Mesendoderm (in vitro differentiated cells): ENCODE data around the gene ERBIN.
A peak's percentile ranks its signal among the peaks of the same experiment; 100 is the strongest.

ENCODE experiments used
- DNase-seq: peaks from one replicate; pipeline ENCODE4 v3.0.0; 2013
- H2AK5ac ChIP-seq: 2 replicates; pipeline ENCODE4 v1.6.1; 2013; ENCODE audit warnings: low read length, inconsistent platforms
- H2BK120ac ChIP-seq: 2 replicates; pipeline ENCODE4 v1.6.1; 2013; ENCODE audit warnings: low read depth, mild to moderate bottlenecking, low read length, moderate library complexity, mixed read lengths
- H2BK15ac ChIP-seq: replicated peaks from 2 replicates; pipeline ENCODE4 v1.6.1; 2013; ENCODE audit warnings: low read depth, mild to moderate bottlenecking, moderate library complexity
- H2BK5ac ChIP-seq: 2 replicates; pipeline ENCODE4 v1.6.1; 2013; ENCODE audit warnings: low read length, inconsistent platforms
- H3K18ac ChIP-seq: 2 replicates; pipeline ENCODE4 v1.6.1; 2013; ENCODE audit warnings: mild to moderate bottlenecking, low read length, mixed read lengths
- H3K23ac ChIP-seq: one replicate; pipeline ENCODE4 v1.6.1; 2013; ENCODE audit warnings: low read length
- H3K27ac ChIP-seq: 2 replicates; pipeline ENCODE4 v1.5.1; 2013; ENCODE audit warnings: low read depth, mild to moderate bottlenecking, inconsistent platforms, low read length, moderate library complexity
- H3K27me3 ChIP-seq: 2 replicates; pipeline ENCODE4 v1.6.1; 2013; ENCODE audit warnings: low read length, control low read depth, mild to moderate bottlenecking, inconsistent platforms; ENCODE audit not compliant: insufficient read depth, poor library complexity
- H3K36me3 ChIP-seq: 2 replicates; pipeline ENCODE4 v1.6.1; 2013; ENCODE audit warnings: low read length, inconsistent platforms; ENCODE audit not compliant: control insufficient read depth, insufficient read depth
- H3K4ac ChIP-seq: one replicate; pipeline ENCODE4 v1.6.1; 2013; ENCODE audit warnings: low read depth, mild to moderate bottlenecking, low read length, moderate library complexity
- H3K4me1 ChIP-seq: 2 replicates; pipeline ENCODE4 v1.6.1; 2013; ENCODE audit warnings: low read depth, low read length, inconsistent platforms; ENCODE audit not compliant: control insufficient read depth
- H3K4me2 ChIP-seq: 2 replicates; pipeline ENCODE4 v1.6.1; 2013; ENCODE audit warnings: low read length
- H3K4me3 ChIP-seq: 2 replicates; pipeline ENCODE4 v1.5.1; 2013; ENCODE audit warnings: mild to moderate bottlenecking, low read length
- H3K56ac ChIP-seq: one replicate; pipeline ENCODE4 v1.6.1; 2013; ENCODE audit warnings: low read length
- H3K79me1 ChIP-seq: 2 replicates; pipeline ENCODE4 v1.6.1; 2013; ENCODE audit warnings: low read length, inconsistent platforms
- H3K79me2 ChIP-seq: 2 replicates; pipeline ENCODE4 v1.6.1; 2013; ENCODE audit warnings: mild to moderate bottlenecking, low read length; ENCODE audit not compliant: control insufficient read depth, insufficient read depth
- H3K9ac ChIP-seq: 2 replicates; pipeline ENCODE4 v1.6.1; 2013; ENCODE audit warnings: low read length, inconsistent platforms
- H4K5ac ChIP-seq: one replicate; pipeline ENCODE4 v1.6.1; 2013; ENCODE audit warnings: low read length
- H4K8ac ChIP-seq: one replicate; pipeline ENCODE4 v1.6.1; 2013; ENCODE audit warnings: low read depth, mild to moderate bottlenecking, control low read depth, low read length, moderate library complexity
- WGBS: extraction: QIAGEN DNeasy Blood & Tissue Kit; methylation state at CpG from one replicate; pipeline ENCODE4 v1.1.7; 2013; ENCODE audit warnings: low lambda C conversion rate, missing lambda C conversion rate; ENCODE audit not compliant: insufficient coverage; ENCODE audit errors: extremely low coverage; 5-methylcytosine and 5-hydroxymethylcytosine counted together

ERBIN gene

DNA sequence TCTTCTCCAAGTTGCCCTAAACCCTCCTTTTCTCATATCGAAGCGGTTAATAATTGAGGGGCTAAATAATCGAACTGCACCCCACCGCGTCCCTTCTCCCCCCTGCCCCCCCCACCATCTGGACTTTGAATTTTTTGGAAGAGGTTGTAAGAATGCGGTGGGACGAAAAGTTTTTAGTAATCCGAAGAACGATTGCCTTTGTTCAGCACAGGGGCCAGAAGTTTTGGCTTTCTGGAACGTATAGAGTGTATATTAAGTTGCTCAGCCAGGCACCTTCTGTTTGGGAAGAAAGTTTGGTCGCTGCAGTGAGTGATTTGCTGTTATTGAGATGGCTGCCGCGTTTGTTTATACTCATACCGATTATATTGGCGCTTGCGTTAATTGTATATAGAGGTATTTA lies 518 bp downstream of the ERBIN start:
- Histone ChIP-seq H3K4me3 (peak overlapping the region; percentile 93), H3K9ac (peak overlapping the region; percentile 96), H3K18ac (peak overlapping the region; percentile 61), H2BK120ac (no peak overlapping the region), H3K56ac (peak overlapping the region; percentile 100), H3K79me2 (peaks cover 32% of the 10 kb centered on the region), H3K4ac (peak overlapping the region; percentile 40), H4K5ac (no peak overlapping the region), H3K27me3 (peaks cover 5% of the 10 kb centered on the region), H2BK5ac (no peak overlapping the region), H2AK5ac (no peak overlapping the region), H3K27ac (peak overlapping the region; percentile 99), H2BK15ac (no peak overlapping the region), H3K4me2 (peak overlapping the region; percentile 66), H4K8ac (no peak overlapping the region), H3K23ac (no peak overlapping the region), H3K4me1 (no peaks in the 10 kb centered on the region), H3K79me1 (no peaks in the 10 kb centered on the region), H3K36me3 (no peaks in the 10 kb centered on the region)
- no peak for DNase-seq
- no CpG with 5 or more reads among the region's 16 CpGs for WGBS

DNA sequence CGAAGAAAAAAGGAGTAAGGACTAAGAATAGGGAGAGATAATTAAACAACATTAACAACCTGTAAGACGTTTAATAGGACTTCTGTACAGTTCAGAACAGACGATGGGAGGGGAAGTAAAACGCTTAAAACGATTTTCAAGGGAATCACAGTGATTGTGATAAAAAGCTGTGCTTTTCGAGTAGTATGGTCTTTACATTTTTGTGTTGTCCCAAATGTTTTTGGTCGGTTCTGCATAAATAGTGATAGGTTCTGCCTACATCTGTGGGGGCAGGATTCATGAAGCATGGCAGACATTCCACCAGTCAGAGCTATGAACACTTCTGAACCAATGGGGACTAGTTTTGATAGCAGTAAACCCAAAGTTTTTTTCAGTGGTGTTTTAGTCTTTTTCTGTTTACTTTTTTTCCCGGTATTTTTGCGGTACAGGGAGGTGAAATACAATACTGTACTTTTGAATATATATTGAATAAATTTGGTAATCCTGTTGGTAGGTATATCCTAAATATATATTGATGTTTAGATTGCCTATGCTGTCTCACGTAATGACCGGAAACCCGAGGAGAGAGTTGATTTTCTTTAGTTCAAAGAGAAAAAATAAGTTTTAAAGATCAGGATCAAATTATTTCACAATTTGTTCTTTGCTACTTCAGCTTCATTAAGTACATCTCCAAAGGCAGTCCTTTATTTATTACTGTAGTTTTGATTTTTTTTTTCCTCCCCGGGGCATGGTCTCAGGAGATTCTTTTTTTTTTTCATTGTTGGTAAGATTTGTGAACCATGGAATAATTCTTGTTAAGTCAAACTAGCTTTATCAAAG lies 1.3 kb downstream of the ERBIN start:
- H2BK5ac ChIP-seq: no peak overlapping the region
- H4K8ac ChIP-seq: no peak overlapping the region
- H3K23ac ChIP-seq: no peak overlapping the region
- peak overlapping the region; percentile 60 for H3K4me3 ChIP-seq
- peak overlapping the region; percentile 96 for H3K9ac ChIP-seq
- no peak overlapping the region for H3K4ac ChIP-seq
- no peak overlapping the region for H2AK5ac ChIP-seq
- DNase-seq: peak; percentile 65
- H3K4me1 ChIP-seq: no peaks in the 10 kb centered on the region
- H4K5ac ChIP-seq: no peak overlapping the region
- peaks cover 37% of the 10 kb centered on the region for H3K79me2 ChIP-seq
- no peaks in the 10 kb centered on the region for H3K79me1 ChIP-seq
- H2BK15ac ChIP-seq: no peak overlapping the region
- no peak overlapping the region for H3K27ac ChIP-seq
- H3K18ac ChIP-seq: no peak overlapping the region
- H2BK120ac ChIP-seq: no peak overlapping the region
- H3K36me3 ChIP-seq: no peaks in the 10 kb centered on the region
- no CpG with 5 or more reads among the region's 13 CpGs for WGBS
- H3K4me2 ChIP-seq: peak overlapping the region; percentile 39
- peaks cover 5% of the 10 kb centered on the region for H3K27me3 ChIP-seq
- peak overlapping the region; percentile 76 for H3K56ac ChIP-seq

DNA sequence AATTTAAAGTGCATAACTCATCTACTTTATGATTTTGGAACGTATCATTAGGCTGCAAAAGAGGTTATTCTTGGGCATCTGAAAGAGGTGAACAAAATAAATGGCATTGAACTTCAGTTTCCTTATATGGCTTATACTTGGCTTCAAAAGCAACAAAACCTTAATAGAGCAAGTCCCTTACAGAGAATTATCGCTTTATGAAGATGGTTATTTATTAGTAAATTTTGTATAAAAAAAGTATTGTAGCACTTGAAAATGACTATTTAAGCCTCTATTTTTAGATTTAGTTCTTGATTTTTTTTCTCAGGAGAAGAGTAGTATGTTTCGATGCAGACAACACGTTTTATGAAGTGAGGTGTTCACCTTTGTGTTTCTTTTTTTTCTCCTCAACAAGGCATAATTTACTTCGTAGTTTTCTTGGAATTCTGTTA lies 2.0 kb downstream of the ERBIN start:
- Histone ChIP-seq H3K4ac (no peak overlapping the region), H2BK15ac (no peak overlapping the region), H3K9ac (peak overlapping the region; percentile 39), H4K8ac (no peak overlapping the region), H4K5ac (no peak overlapping the region), H3K27ac (no peak overlapping the region), H3K79me2 (peaks cover 42% of the 10 kb centered on the region), H3K23ac (no peak overlapping the region), H3K18ac (no peak overlapping the region), H3K4me2 (no peak overlapping the region), H2BK5ac (no peak overlapping the region), H3K79me1 (no peaks in the 10 kb centered on the region), H3K4me1 (no peaks in the 10 kb centered on the region), H3K4me3 (no peak overlapping the region), H2AK5ac (no peak overlapping the region), H3K27me3 (peaks cover 5% of the 10 kb centered on the region), H2BK120ac (no peak overlapping the region), H3K56ac (no peak overlapping the region), H3K36me3 (no peaks in the 10 kb centered on the region)
- DNase-seq: no peak
- WGBS: no CpG with 5 or more reads among the region's 5 CpGs

DNA sequence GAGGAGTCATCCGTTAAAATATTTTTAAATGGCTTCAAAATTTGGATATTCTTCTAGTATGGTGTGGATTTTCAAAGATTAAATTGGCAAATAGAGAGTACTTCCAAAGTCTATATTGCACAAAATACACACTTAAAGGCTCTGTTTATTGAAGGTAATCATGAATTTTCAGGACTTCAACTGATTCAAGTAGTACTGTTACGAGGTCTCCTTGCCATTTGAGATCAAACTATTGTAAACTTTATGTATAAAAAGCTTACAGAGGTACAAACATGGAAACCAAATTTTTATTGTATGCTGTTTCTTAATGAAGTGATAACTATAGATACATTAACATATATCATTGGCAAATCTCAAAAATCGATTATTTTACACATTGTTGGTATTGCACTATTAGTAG lies 2.5 kb downstream of the ERBIN start:
- Histone ChIP-seq H4K8ac (no peak overlapping the region), H3K36me3 (no peaks in the 10 kb centered on the region), H3K4me1 (no peaks in the 10 kb centered on the region), H2AK5ac (no peak overlapping the region), H3K27ac (no peak overlapping the region), H3K18ac (no peak overlapping the region), H3K4ac (no peak overlapping the region), H3K56ac (no peak overlapping the region), H2BK120ac (no peak overlapping the region), H3K79me1 (no peaks in the 10 kb centered on the region), H3K9ac (no peak overlapping the region), H3K23ac (no peak overlapping the region), H3K79me2 (peaks cover 44% of the 10 kb centered on the region), H2BK15ac (no peak overlapping the region), H2BK5ac (no peak overlapping the region), H4K5ac (no peak overlapping the region), H3K4me3 (no peak overlapping the region), H3K4me2 (no peak overlapping the region), H3K27me3 (peaks cover 3% of the 10 kb centered on the region)
- no CpG with 5 or more reads among the region's 3 CpGs for WGBS
- no peak for DNase-seq

DNA sequence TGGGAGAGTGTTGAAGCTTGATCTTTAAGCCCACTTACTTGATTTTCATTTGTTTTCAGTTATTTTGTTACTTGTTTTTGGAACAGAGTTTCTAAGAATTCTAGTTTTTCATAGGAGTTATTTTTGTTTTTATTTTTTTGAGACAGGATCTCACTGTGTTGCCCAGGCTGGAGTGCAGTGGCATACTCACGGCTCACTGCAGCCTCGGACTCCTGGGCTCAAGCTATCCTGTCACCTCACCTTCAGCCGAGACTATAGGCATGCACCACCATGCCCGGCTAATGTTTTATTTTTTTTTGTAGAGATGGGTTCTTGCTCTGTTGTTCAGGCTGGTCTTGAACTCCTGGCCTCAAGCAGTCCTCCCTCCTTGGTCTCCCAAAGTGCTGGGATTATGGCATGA lies 6.3 kb downstream of the ERBIN start:
- no peak overlapping the region for H2BK120ac ChIP-seq
- H3K79me2 ChIP-seq: peaks cover 49% of the 10 kb centered on the region
- no peak overlapping the region for H3K4me3 ChIP-seq
- no peak overlapping the region for H2BK15ac ChIP-seq
- no CpG with 5 or more reads among the region's 4 CpGs for WGBS
- H3K4me1 ChIP-seq: peaks cover 2% of the 10 kb centered on the region
- no peak overlapping the region for H3K4me2 ChIP-seq
- H4K5ac ChIP-seq: no peak overlapping the region
- H3K9ac ChIP-seq: no peak overlapping the region
- no peaks in the 10 kb centered on the region for H3K27me3 ChIP-seq
- no peaks in the 10 kb centered on the region for H3K79me1 ChIP-seq
- no peak overlapping the region for H4K8ac ChIP-seq
- H3K23ac ChIP-seq: no peak overlapping the region
- no peak overlapping the region for H2AK5ac ChIP-seq
- no peak overlapping the region for H3K56ac ChIP-seq
- no peak overlapping the region for H3K4ac ChIP-seq
- H2BK5ac ChIP-seq: no peak overlapping the region
- no peak for DNase-seq
- no peaks in the 10 kb centered on the region for H3K36me3 ChIP-seq
- H3K18ac ChIP-seq: no peak overlapping the region
- no peak overlapping the region for H3K27ac ChIP-seq

DNA sequence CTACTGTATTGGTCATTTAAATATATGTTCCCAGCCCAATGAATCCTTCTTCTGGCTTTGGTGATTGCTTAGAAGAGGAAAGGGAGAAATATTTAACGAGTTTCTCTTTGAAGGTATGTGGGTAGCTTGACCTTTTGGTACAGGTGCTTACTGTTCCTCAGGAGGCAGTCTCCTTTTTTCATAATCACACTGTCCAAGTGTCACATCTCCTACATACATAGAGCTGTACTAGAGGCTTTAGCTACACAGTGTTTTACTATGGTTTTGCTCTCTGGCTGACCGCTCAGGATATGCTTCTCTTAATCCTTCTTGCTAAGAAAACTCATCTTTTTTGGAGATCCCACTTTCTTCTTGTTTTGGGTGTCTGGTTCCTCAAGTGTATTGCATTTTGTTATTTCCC lies 6.9 kb downstream of the ERBIN start:
- Histone ChIP-seq H2BK120ac (no peak overlapping the region), H3K4ac (no peak overlapping the region), H3K27ac (no peak overlapping the region), H4K8ac (no peak overlapping the region), H3K27me3 (no peaks in the 10 kb centered on the region), H4K5ac (no peak overlapping the region), H3K79me1 (no peaks in the 10 kb centered on the region), H3K36me3 (no peaks in the 10 kb centered on the region), H3K4me2 (no peak overlapping the region), H2BK5ac (no peak overlapping the region), H3K9ac (no peak overlapping the region), H2BK15ac (no peak overlapping the region), H3K79me2 (peaks cover 46% of the 10 kb centered on the region), H3K56ac (no peak overlapping the region), H3K4me1 (peaks cover 2% of the 10 kb centered on the region), H2AK5ac (no peak overlapping the region), H3K4me3 (no peak overlapping the region), H3K18ac (no peak overlapping the region), H3K23ac (no peak overlapping the region)
- DNase-seq: no peak
- WGBS: no CpG with 5 or more reads among the region's 2 CpGs
